GM12801 (cell line): ENCODE measurements around the gene TRUB2.

Experiments
- CTCF ChIP-seq: IDR thresholded peaks from one replicate; pipeline ENCODE4 v1.5.1; 2011; ENCODE audit warnings: control low read depth; ENCODE audit not compliant: insufficient read length; ENCODE audit errors: extremely low read depth

The TRUB2 gene

DNA sequence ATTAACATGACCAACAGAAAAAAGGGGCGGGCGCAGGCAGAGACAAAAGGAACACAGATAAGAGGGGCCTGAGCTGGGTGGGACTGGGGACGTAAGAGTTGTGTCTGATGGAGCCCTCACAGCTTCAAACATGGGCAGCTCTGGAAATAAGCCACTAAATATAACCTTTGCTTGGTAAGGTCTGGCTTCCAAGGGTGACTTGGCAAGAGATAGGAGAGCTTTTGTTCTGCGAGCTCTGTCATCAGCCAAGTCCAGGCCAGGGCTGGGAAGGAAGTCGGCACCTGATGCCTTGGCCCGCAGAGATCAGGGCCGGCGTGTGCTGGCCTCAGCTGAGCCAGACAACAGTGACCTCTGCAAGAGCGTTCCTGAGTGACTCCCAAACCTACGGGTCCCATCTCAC is 11.8 kb downstream of the TRUB2 start:
- no peak for TF ChIP-seq CTCF

GRCh38 chr9:128309551-128309950 is 12.7 kb downstream of the TRUB2 start:
- TF ChIP-seq CTCF = no peak

DNA sequence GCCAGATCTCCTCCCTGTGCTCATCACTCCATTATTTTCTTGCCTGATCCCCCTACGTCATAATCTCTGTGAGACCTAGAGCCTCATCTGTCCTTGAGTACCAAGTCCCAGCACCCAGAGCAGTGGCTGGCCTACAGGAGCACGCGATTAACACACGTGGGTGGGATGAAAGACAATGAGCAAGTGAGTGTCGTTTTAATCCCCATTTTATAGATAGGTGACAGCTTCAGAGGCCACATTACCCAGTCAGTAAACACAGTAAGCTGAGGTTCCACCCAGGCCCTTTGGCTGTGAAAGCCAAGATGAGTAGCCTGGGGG is 17.3 kb downstream of the TRUB2 start:
- no peak for TF ChIP-seq CTCF

- no peak for TF ChIP-seq CTCF
These were observed 17.9 kb downstream of the TRUB2 start for GRCh38 chr9:128304136-128304970.

DNA sequence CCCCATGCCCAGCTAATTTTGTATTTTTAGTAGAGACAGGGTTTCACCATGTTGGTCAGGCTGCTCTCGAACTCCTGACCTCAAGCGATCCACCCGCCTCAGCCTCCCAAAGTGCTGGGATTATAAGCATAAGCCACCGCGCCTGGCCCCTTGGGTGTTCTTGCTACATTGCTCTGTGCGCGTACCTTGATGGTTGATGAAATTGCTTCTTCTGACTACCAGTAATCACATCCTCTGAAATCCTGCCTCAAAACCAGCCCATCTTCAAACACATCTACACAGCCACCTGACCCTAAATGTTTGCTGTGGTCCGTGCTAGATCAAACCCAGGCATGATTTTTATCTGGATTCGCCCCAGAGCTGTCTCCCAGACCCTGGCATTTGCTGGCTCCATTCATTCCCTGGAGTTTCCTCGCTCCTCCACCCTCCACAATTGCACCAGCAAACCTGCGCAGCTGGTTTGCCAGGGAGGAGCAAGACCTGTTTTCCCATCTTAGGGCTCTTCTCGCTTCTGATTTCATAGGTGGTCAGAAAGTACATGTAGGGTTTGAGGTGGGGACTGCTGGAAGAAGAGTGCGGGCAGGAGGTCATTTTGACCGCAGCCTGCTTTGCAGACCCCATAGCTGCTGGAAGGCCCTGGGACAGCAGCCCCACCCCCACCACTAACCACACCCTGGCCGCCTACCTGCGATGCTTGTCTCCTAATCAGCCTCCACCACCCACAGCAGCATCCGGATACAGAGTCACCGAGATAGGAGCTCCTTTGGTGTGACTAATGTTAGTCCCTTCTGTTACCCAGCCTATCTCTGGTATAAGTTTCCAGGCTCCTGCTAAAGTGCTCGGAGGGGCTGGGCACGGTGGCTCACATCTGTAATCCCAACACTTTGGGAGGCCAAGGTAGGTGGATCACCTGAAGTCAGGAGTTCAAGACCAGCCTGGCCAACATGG is 23.4 kb downstream of the TRUB2 start:
- no peak for TF ChIP-seq CTCF

- TF ChIP-seq CTCF = no peak
These were observed 24.9 kb downstream of the TRUB2 start for GRCh38 chr9:128297221-128297773.
